Right lobe of liver (tissue), 4 donors: ENCODE data around the gene DPP10.

ENCODE experiments used
- CTCF ChIP-seq, 4 donors: fragments of 200-600 bp in 3 of 4; fragments of 450-650 bp in 1 of 4; IDR thresholded peaks; one replicate each; pipeline versions ENCODE4 v1.5.1 to v1.8.0; 2016 to 2022; ENCODE audit warnings: antibody characterized with exemption in 4 of 4, mild to moderate bottlenecking in 2 of 4
- POLR2A ChIP-seq: fragments of 450-650 bp; IDR thresholded peaks from one replicate; pipeline ENCODE4 v1.6.1; 2017; ENCODE audit warnings: antibody characterized with exemption, mild to moderate bottlenecking
- donor health status: DM: no; HTN: no; CAD: no.
- donor health status: DM: no; HTN: no; CAD: no.
- donor health status: DM: no; HTN: yes; CAD: no.

- TF ChIP-seq CTCF (IDR thresholded peaks at IDR 0.05) = no peak
- no peak for TF ChIP-seq POLR2A
Measured at GRCh38 chr2:114542695-114543094, 100.3 kb downstream of the DPP10 start.
